ENCODE results near the gene PPT2. TPM values are rescaled to one million over a fixed set of nuclear protein-coding genes. Genes with fewer than 3 reads are reported as not detected.

Gene PPT2
- total and polyA plus RNA-seq, 2 of the 13 experiments (the other 11 are each of a cell fraction or from before 2014, with no cell fraction given) = 39.2 to 61.8 TPM

DNA sequence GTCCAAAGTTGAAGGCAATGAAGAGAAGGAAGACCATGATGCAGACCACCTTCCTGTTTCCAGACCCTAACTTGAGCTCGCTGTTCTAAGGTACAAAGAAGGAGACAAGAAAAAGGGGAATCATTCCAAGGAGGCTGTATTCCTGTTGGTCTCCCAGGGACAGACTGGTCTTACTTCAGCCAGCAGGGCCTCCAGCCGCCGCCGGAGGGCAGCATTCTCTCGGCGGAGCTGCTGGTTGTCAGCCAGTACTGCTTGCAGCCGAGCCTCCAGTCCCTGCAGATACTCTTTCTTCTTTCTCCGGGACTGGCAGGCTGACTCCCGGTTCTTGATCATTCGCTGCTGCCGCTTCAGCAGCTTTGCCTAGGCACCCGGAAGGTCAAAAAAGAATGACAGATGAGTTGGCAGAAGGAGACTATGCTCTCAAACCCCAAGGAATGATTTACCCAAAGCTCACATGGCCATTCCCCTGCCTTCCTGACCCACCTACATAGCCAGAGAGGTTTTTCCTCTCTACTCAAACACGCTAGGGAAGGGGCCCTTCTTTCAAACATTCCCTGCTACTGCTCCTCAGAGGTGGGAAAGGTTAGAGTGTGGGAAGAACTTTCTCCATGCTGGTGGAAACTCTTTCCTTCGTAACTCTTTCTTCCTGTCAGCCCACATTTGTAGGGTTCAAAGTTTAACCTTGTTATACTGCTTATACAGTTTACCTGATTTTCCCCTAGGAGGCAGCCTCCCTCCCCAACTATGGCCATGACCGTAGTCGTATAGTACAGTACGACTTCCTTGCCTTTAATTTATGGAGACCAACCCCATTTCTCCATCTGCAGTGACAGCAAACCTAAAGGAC, 34.9 kb upstream of the PPT2 start (continued):
- TF ChIP-seq FOXP1 (IDR thresholded peaks at IDR 0.05) (no peak), FOXP1 (CRISPR knock-in tag; IDR thresholded peaks at IDR 0.05) (no peak), SAFB2 (CRISPR knock-in tag; IDR thresholded peaks at IDR 0.05; ENCODE audit: borderline replicate concordance, low read depth) (peak; percentile 30; the same call in 1 of the 2 replicates), BRCA1 (CRISPR knock-in tag; IDR thresholded peaks at IDR 0.05) (peak; percentile 95; the same call in 1 of the 2 replicates), ZMAT3 (CRISPR knock-in tag; conservative IDR thresholded peaks at IDR 0.05) (no peak), TEAD3 (CRISPR knock-in tag; optimal IDR thresholded peaks at IDR 0.05; ENCODE audit: borderline replicate concordance) (peak; percentile 55), ELF3 (CRISPR knock-in tag; IDR thresholded peaks at IDR 0.05) (0 out of 2 replicates have a peak, but pooled peaks have one; percentile 8), RFX3 (CRISPR knock-in tag; IDR thresholded peaks at IDR 0.05) (peak; percentile 25; the same call in 1 of the 2 replicates), TBL1XR1 (IDR thresholded peaks at IDR 0.05; ENCODE audit: borderline replicate concordance, low read length, partially characterized antibody) (no peak), EZH2 (conservative IDR thresholded peaks at IDR 0.05; ENCODE audit: low read depth, low read length) (no peak), ELF1 (CRISPR knock-in tag; IDR thresholded peaks at IDR 0.05) (peak; percentile 40; the same call in 1 of the 2 replicates), MAF1 (CRISPR knock-in tag; IDR thresholded peaks at IDR 0.05; ENCODE audit: borderline replicate concordance) (no peak), ZNF207 (IDR thresholded peaks at IDR 0.05; ENCODE audit: borderline replicate concordance) (no peak), KAT7 (CRISPR knock-in tag; IDR thresholded peaks at IDR 0.05; ENCODE audit: borderline replicate concordance) (peak; percentile 39; the same call in 1 of the 2 replicates), XBP1 (CRISPR knock-in tag; IDR thresholded peaks at IDR 0.05) (peak; percentile 65; the same call in 1 of the 2 replicates), SIN3A (IDR thresholded peaks at IDR 0.05; ENCODE audit: borderline replicate concordance, low read depth, low read length) (peak; percentile 73; the same call in 1 of the 2 replicates), TP53 (CRISPR knock-in tag; conservative IDR thresholded peaks at IDR 0.05) (peak; percentile 81; the same call in 1 of the 2 replicates), PHB2 (IDR thresholded peaks at IDR 0.05; ENCODE audit: partially characterized antibody) (no peak), TGIF2 (CRISPR knock-in tag; IDR thresholded peaks at IDR 0.05) (peak; percentile 75), ZBTB38 (CRISPR knock-in tag; IDR thresholded peaks at IDR 0.05) (no peak), RBFOX2 (IDR thresholded peaks at IDR 0.05; ENCODE audit: low read depth, low read length) (peak; percentile 62), NR2C2 (CRISPR knock-in tag; IDR thresholded peaks at IDR 0.05; ENCODE audit: borderline replicate concordance) (0 out of 2 replicates have a peak, but pooled peaks have one; percentile 45), ERF (CRISPR knock-in tag; IDR thresholded peaks at IDR 0.05) (peak; percentile 86), ZNF446 (CRISPR knock-in tag; IDR thresholded peaks at IDR 0.05) (no peak), ZSCAN22 (CRISPR knock-in tag; IDR thresholded peaks at IDR 0.05) (no peak)
- TF ChIP-seq, protein P1, sequence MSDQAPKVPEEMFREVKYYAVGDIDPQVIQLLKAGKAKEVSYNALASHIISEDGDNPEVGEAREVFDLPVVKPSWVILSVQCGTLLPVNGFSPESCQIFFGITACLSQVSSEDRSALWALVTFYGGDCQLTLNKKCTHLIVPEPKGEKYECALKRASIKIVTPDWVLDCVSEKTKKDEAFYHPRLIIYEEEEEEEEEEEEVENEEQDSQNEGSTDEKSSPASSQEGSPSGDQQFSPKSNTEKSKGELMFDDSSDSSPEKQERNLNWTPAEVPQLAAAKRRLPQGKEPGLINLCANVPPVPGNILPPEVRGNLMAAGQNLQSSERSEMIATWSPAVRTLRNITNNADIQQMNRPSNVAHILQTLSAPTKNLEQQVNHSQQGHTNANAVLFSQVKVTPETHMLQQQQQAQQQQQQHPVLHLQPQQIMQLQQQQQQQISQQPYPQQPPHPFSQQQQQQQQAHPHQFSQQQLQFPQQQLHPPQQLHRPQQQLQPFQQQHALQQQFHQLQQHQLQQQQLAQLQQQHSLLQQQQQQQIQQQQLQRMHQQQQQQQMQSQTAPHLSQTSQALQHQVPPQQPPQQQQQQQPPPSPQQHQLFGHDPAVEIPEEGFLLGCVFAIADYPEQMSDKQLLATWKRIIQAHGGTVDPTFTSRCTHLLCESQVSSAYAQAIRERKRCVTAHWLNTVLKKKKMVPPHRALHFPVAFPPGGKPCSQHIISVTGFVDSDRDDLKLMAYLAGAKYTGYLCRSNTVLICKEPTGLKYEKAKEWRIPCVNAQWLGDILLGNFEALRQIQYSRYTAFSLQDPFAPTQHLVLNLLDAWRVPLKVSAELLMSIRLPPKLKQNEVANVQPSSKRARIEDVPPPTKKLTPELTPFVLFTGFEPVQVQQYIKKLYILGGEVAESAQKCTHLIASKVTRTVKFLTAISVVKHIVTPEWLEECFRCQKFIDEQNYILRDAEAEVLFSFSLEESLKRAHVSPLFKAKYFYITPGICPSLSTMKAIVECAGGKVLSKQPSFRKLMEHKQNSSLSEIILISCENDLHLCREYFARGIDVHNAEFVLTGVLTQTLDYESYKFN (CRISPR knock-in tag; conservative IDR thresholded peaks at IDR 0.05) = peak; percentile 67
- TF ChIP-seq, protein P2, sequence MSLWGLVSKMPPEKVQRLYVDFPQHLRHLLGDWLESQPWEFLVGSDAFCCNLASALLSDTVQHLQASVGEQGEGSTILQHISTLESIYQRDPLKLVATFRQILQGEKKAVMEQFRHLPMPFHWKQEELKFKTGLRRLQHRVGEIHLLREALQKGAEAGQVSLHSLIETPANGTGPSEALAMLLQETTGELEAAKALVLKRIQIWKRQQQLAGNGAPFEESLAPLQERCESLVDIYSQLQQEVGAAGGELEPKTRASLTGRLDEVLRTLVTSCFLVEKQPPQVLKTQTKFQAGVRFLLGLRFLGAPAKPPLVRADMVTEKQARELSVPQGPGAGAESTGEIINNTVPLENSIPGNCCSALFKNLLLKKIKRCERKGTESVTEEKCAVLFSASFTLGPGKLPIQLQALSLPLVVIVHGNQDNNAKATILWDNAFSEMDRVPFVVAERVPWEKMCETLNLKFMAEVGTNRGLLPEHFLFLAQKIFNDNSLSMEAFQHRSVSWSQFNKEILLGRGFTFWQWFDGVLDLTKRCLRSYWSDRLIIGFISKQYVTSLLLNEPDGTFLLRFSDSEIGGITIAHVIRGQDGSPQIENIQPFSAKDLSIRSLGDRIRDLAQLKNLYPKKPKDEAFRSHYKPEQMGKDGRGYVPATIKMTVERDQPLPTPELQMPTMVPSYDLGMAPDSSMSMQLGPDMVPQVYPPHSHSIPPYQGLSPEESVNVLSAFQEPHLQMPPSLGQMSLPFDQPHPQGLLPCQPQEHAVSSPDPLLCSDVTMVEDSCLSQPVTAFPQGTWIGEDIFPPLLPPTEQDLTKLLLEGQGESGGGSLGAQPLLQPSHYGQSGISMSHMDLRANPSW (CRISPR knock-in tag; IDR thresholded peaks at IDR 0.05; ENCODE audit: borderline replicate concordance) = 0 out of 2 replicates have a peak, but pooled peaks have one; percentile 58
